Measurements from ENCODE around the gene NISCH.

DNA sequence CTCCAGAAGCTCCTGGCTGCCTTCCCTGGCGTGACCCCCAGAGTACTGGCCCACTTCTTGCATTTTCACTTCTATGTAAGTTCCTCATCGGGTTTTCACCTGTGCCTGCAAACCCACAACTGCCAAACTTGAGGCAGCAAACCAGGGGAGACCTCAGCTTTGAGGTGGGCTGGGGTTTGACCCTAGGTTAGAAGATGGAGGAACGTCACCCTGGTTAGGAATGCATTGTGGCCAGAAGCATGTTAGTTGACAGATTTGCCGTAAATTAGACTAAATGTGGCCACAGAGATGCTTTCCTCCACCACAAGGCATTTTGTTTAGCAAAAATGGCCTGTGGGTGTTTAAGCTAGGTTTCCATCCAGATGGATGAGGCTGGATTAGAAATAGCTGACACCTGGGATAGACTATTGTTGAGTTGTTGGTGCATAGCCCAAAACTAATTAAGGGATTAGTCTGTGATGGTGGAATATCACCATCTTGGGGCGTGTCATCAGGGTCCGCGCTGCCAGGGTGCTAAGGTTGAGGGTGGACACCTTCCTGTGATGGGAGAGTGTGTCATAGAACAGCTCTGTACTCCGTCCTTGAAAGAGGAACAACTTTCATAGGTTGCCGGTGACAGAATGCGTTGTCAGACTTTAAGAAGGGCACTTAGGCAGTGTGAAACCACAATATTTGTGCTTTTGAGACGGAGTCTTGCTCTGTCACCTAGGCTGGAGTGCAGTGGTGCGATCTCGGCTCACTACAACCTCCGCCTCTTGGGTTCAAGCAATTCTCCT is 3.6 kb downstream of the NISCH start:
- TF ChIP-seq, protein P1, sequence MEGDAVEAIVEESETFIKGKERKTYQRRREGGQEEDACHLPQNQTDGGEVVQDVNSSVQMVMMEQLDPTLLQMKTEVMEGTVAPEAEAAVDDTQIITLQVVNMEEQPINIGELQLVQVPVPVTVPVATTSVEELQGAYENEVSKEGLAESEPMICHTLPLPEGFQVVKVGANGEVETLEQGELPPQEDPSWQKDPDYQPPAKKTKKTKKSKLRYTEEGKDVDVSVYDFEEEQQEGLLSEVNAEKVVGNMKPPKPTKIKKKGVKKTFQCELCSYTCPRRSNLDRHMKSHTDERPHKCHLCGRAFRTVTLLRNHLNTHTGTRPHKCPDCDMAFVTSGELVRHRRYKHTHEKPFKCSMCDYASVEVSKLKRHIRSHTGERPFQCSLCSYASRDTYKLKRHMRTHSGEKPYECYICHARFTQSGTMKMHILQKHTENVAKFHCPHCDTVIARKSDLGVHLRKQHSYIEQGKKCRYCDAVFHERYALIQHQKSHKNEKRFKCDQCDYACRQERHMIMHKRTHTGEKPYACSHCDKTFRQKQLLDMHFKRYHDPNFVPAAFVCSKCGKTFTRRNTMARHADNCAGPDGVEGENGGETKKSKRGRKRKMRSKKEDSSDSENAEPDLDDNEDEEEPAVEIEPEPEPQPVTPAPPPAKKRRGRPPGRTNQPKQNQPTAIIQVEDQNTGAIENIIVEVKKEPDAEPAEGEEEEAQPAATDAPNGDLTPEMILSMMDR (conservative IDR thresholded peaks at IDR 0.05 in 1 of 2, IDR thresholded peaks at IDR 0.05 in 1 of 2; ENCODE audit: low read depth in 1 of 2, low read length in 2 of 2) = no peak
- no peak for TF ChIP-seq EZH2 (IDR thresholded peaks at IDR 0.05; ENCODE audit: low read length, missing control alignments)
